HepG2 (cell line): Measurements from ENCODE around the gene CFAP97. TPM values are rescaled to one million over a fixed set of nuclear protein-coding genes. Genes with fewer than 3 reads are reported as not detected.

ENCODE experiments used
- ATAC-seq: fragments of 200-7000 bp; cut with Tn5 transposase; 3 replicates; pipeline ENCODE4 v1.9.1; 2020; ENCODE audit warnings: mild to moderate bottlenecking, moderate library complexity
- BruUV-seq: library from RNA; stranded (reverse); fragments of 400-500 nt; replicated peaks from 2 replicates; lab custom pipeline; 2021; lab: Mats Ljungman, UMichigan
- CTCF ChIA-PET: fragments of 300-600 bp; formaldehyde crosslinking; extraction: SDS; loops from one replicate; lab custom pipeline; 2021; ENCODE audit warnings: low total read pairs, inconsistent platforms, low intra/inter-chr PET ratio; lab: Yijun Ruan, JAX
- POLR2A ChIA-PET: fragments of 350-600 bp; sonication (Branson Sonifier 250); formaldehyde crosslinking; loops from one replicate; lab custom pipeline; 2020; ENCODE audit warnings: antibody characterized with exemption, inconsistent platforms; lab: Yijun Ruan, JAX
- DNase-seq: peaks from one replicate; pipeline ENCODE4 v3.0.0-alpha.2; 2015; ENCODE audit warnings: low spot score
- FAIRE-seq: peaks from 3 replicates; lab custom pipeline; 2011; peaks lifted over from hg19 to GRCh38; lab: Jason Lieb, UNC
- H2AFZ ChIP-seq: one replicate; pipeline ENCODE4 v1.6.1; 2011; ENCODE audit warnings: low read length, inconsistent platforms
- H3K27ac ChIP-seq: fragments of 300-600 bp; 3 replicates; pipeline ENCODE4 v1.8.0; 2011; ENCODE audit warnings: mixed run types, mild to moderate bottlenecking, mixed read lengths, low read length, inconsistent platforms; ENCODE audit not compliant: insufficient read depth; ENCODE audit errors: extremely low read length
- H3K27me3 ChIP-seq, 2 experiments: fragments of 200-600 bp in 1 of 2; 2 replicates in 1 of 2; 3 replicates in 1 of 2; pipeline versions ENCODE4 v1.6.0 to v1.8.0; 2011; ENCODE audit warnings: low read length in 2 of 2, mild to moderate bottlenecking in 2 of 2, moderate library complexity in 2 of 2, inconsistent platforms in 1 of 2; ENCODE audit not compliant: insufficient read depth in 2 of 2, control insufficient read depth in 1 of 2
- H3K36me3 ChIP-seq, 2 experiments: fragments of 200-600 bp in 1 of 2; replicated peaks in 1 of 2; 2 replicates in 1 of 2; 3 replicates in 1 of 2; pipeline versions ENCODE4 v1.5.1 to v1.8.0; 2011; ENCODE audit warnings: low read length in 2 of 2, inconsistent platforms in 1 of 2; ENCODE audit not compliant: insufficient read depth in 2 of 2, control insufficient read depth in 1 of 2
- H3K4me1 ChIP-seq: 2 replicates; pipeline ENCODE4 v1.5.1; 2012; ENCODE audit warnings: low read length, inconsistent platforms; ENCODE audit not compliant: insufficient read depth
- H3K4me2 ChIP-seq: 2 replicates; pipeline ENCODE4 v1.6.0; 2011; ENCODE audit warnings: low read depth, low read length, inconsistent platforms
- H3K4me3 ChIP-seq, 3 experiments: fragments of 200-600 bp in 1 of 3; sonication (generic), shearing (Covaris generic) in 1 of 3; replicated peaks in 1 of 3; 2 replicates each; pipeline ENCODE4 v1.5.1; 2011 to 2016; ENCODE audit warnings: low read length in 3 of 3, inconsistent platforms in 2 of 3, low read depth in 2 of 3, mild to moderate bottlenecking in 2 of 3, control low read depth in 1 of 3, mixed read lengths in 1 of 3; ENCODE audit not compliant: insufficient read depth in 1 of 3
- H3K79me2 ChIP-seq: one replicate; pipeline ENCODE4 v1.6.1; 2011; ENCODE audit warnings: low read length, inconsistent platforms; ENCODE audit not compliant: insufficient read depth
- H3K9ac ChIP-seq: 2 replicates; pipeline ENCODE4 v1.6.0; 2011; ENCODE audit warnings: mild to moderate bottlenecking, low read depth, low read length, inconsistent platforms; ENCODE audit not compliant: insufficient read depth
- H3K9me3 ChIP-seq: 2 replicates; pipeline ENCODE4 v1.5.1; 2012; ENCODE audit warnings: mild to moderate bottlenecking, low read length
- H4K20me1 ChIP-seq: 2 replicates; pipeline ENCODE4 v1.6.0; 2011; ENCODE audit warnings: inconsistent platforms, mild to moderate bottlenecking, low read length, moderate library complexity; ENCODE audit not compliant: insufficient read depth
- ARID5B ChIP-seq: IDR thresholded peaks from 2 replicates; pipeline ENCODE4 v1.4.0; 2020; ENCODE audit warnings: mild to moderate bottlenecking, missing genetic modification reagents
- ELF3 ChIP-seq: IDR thresholded peaks from 2 replicates; pipeline ENCODE4 v1.6.1; 2016; ENCODE audit warnings: missing genetic modification reagents, missing compliant biosample characterization
- GATAD2A ChIP-seq: IDR thresholded peaks from 2 replicates; pipeline ENCODE4 v1.6.1; 2016
- IRF2 ChIP-seq: IDR thresholded peaks from 2 replicates; pipeline ENCODE4 v1.6.1; 2018; ENCODE audit warnings: missing genetic modification reagents, missing compliant biosample characterization
- PATZ1 ChIP-seq: sonication (generic); formaldehyde crosslinking; IDR thresholded peaks from 2 replicates; pipeline ENCODE4 v1.4.0; 2020; ENCODE audit warnings: missing genetic modification reagents
- SAP130 ChIP-seq: IDR thresholded peaks from 2 replicates; pipeline ENCODE4 v1.6.1; 2016; ENCODE audit warnings: low read depth
- SMARCE1 ChIP-seq: fragments of 450-650 bp; IDR thresholded peaks from 2 replicates; pipeline ENCODE4 v1.6.1; 2017; ENCODE audit warnings: borderline replicate concordance
- SOX13 ChIP-seq, 3 experiments: fragments of 450-650 bp in 1 of 3; sonication (generic) in 1 of 3; formaldehyde crosslinking in 1 of 3; IDR thresholded peaks in 2 of 3; conservative IDR thresholded peaks in 1 of 3; 2 replicates each; pipeline versions ENCODE4 v1.5.0 to v1.6.1; 2016 to 2020; ENCODE audit warnings: antibody characterized with exemption in 1 of 3, mild to moderate bottlenecking in 1 of 3, missing compliant biosample characterization in 1 of 3, missing genetic modification reagents in 1 of 3, moderate library complexity in 1 of 3
- TEAD3 ChIP-seq: optimal IDR thresholded peaks from 2 replicates; pipeline ENCODE3; 2016; ENCODE audit warnings: borderline replicate concordance
- THAP11 ChIP-seq: IDR thresholded peaks from 2 replicates; pipeline ENCODE4 v1.6.1; 2016; ENCODE audit warnings: missing biosample characterization, missing genetic modification reagents
- WGBS: methylation state at CpG from one replicate; pipeline ENCODE4 v1.1.6; 2017; ENCODE audit warnings: low lambda C conversion rate; 5-methylcytosine and 5-hydroxymethylcytosine counted together
- in situ Hi-C: cut with HindIII; loops from 2 replicates; pipeline ENCODE4 v1.10.0; 2017; ENCODE audit warnings: low pct_unique_long_range_greater_than_20kb; ENCODE audit not compliant: extremely low pct_ligation_motif_present
- intact Hi-C: fragments of 100-400 bp; cut with micrococcal nuclease; formaldehyde crosslinking; loops from one replicate; pipeline ENCODE4 v1.10.0; 2022; ENCODE audit not compliant: unreplicated experiment
- polyA plus RNA-seq, 8 experiments: library from polyadenylated mRNA; depleted of rRNA in 3 of 8; stranded (reverse) in 7 of 8; unstranded in 1 of 8; fragments of >200 nt; fragmentation: Illumina TruSeq in 4 of 8; extraction: Trizol in 4 of 8; gene quantifications; 2 replicates each; pipeline versions ENCODE4 v1.2.1 to v1.2.3, GENCODE V29; 2011 to 2016; ENCODE audit warnings: low read depth in 4 of 8, missing spikeins in 1 of 8, mixed read lengths in 1 of 8; ENCODE audit not compliant: insufficient read depth in 1 of 8
- total RNA-seq, 5 experiments: library from RNA; depleted of rRNA; stranded (reverse); fragments of >200 nt; fragmentation: Illumina TruSeq; extraction: Trizol; gene quantifications; 2 replicates each; pipeline ENCODE4 v1.2.3, GENCODE V29; 2016; ENCODE audit warnings: low read depth in 1 of 5
- TF ChIP-seq, protein P1 (sequence below): sonication (generic); formaldehyde crosslinking; IDR thresholded peaks from 2 replicates; pipeline ENCODE4 v1.8.1; 2023; ENCODE audit warnings: mild to moderate bottlenecking, missing genetic modification reagents, borderline replicate concordance
- TF ChIP-seq, protein P2 (sequence below): IDR thresholded peaks from 2 replicates; pipeline ENCODE4 v1.6.1; 2018; ENCODE audit warnings: missing genetic modification reagents, mild to moderate bottlenecking, missing compliant biosample characterization
- TF ChIP-seq, protein P3 (sequence below): sonication (generic); formaldehyde crosslinking; IDR thresholded peaks from 2 replicates; pipeline ENCODE4 v1.4.0; 2020; ENCODE audit warnings: missing genetic modification reagents

The CFAP97 gene
- total and polyA plus RNA-seq, 2 of the 13 experiments (the other 11 are each of a cell fraction or from before 2014, with no cell fraction given) = 32.1 to 44.4 TPM

DNA sequence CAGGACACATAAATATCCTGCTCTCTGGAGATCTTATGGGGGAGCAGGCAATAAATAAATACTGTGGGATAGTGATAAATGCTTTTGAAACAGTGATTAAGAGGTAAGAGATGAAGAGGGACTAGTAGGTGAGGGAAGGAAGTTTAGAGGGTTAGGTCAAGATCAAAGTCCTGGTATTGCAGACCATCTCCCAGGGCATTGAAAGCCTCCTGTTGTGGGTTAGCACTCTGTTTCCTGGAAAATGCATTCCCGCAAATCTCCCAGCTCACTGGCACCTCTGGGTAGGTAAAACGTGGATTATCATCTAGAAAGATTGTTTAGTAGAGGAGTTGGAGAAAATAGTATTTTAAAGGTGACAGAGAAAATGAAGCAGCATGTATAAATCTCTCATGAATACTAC lies 7.8 kb upstream of the CFAP97 start:
- Histone ChIP-seq H3K27me3 (no peaks in the 10 kb centered on the region; a peak in 1 of 5 replicates), H2AFZ (no peak overlapping the region), H3K4me1 (peaks cover 56% of the 10 kb centered on the region), H3K9ac (peak overlapping the region; percentile 87; the same call in 1 of the 2 replicates), H3K27ac (no peak overlapping the region), H3K79me2 (peaks cover 60% of the 10 kb centered on the region), H3K4me3 (peak overlapping the region; percentile 96 to 99 (median 99); a peak in 5 of 6 replicates), H3K36me3 (no peaks in the 10 kb centered on the region), H3K4me2 (peak overlapping the region; percentile 81), H3K9me3 (no peaks in the 10 kb centered on the region), H4K20me1 (peaks cover 17% of the 10 kb centered on the region; the same call in 1 of the 2 replicates)
- ChIA-PET POLR2A (interaction anchor here (0.7 kb wide), 1 partner anchor 11 kb away, joined by 5 read pairs; no protein-coding TSS in a partner anchor), CTCF (no interaction called here)
- DNase-seq (peak; percentile 26), FAIRE-seq (no peak), ATAC-seq (no peak)
- intact Hi-C loops = no loop called here
- 3% methylated on average over 2 of the region's 2 CpGs for WGBS
- no TSS peak for BruUV-seq
- in situ Hi-C loops = no loop called here
- 0 out of 2 replicates have a peak, but pooled peaks have one; percentile 9 for TF ChIP-seq IRF2
- peak; percentile 46; the same call in 1 of the 2 replicates for TF ChIP-seq ARID5B (CRISPR knock-in tag)
- no peak for TF ChIP-seq THAP11 (CRISPR knock-in tag)
- no peak for TF ChIP-seq SOX13 (IDR thresholded peaks at IDR 0.05)
- TF ChIP-seq SOX13 (CRISPR knock-in tag; conservative IDR thresholded peaks at IDR 0.05 in 1 of 2, IDR thresholded peaks at IDR 0.05 in 1 of 2) = peak in 1 of 2 experiments; percentile 37; a peak in 1 of 4 replicates
- TF ChIP-seq ELF3 (CRISPR knock-in tag) = peak; percentile 70; the same call in 1 of the 2 replicates
- TF ChIP-seq, protein P1, sequence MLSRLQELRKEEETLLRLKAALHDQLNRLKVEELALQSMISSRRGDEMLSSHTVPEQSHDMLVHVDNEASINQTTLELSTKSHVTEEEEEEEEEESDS (CRISPR knock-in tag) = no peak
- TF ChIP-seq SMARCE1 = no peak
- 0 out of 2 replicates have a peak, but pooled peaks have one; percentile 16 for TF ChIP-seq GATAD2A
- TF ChIP-seq, protein P2, sequence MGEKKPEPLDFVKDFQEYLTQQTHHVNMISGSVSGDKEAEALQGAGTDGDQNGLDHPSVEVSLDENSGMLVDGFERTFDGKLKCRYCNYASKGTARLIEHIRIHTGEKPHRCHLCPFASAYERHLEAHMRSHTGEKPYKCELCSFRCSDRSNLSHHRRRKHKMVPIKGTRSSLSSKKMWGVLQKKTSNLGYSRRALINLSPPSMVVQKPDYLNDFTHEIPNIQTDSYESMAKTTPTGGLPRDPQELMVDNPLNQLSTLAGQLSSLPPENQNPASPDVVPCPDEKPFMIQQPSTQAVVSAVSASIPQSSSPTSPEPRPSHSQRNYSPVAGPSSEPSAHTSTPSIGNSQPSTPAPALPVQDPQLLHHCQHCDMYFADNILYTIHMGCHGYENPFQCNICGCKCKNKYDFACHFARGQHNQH (CRISPR knock-in tag) = 0 out of 2 replicates have a peak, but pooled peaks have one; percentile 23
- peak; percentile 37 for TF ChIP-seq TEAD3
- TF ChIP-seq, protein P3, sequence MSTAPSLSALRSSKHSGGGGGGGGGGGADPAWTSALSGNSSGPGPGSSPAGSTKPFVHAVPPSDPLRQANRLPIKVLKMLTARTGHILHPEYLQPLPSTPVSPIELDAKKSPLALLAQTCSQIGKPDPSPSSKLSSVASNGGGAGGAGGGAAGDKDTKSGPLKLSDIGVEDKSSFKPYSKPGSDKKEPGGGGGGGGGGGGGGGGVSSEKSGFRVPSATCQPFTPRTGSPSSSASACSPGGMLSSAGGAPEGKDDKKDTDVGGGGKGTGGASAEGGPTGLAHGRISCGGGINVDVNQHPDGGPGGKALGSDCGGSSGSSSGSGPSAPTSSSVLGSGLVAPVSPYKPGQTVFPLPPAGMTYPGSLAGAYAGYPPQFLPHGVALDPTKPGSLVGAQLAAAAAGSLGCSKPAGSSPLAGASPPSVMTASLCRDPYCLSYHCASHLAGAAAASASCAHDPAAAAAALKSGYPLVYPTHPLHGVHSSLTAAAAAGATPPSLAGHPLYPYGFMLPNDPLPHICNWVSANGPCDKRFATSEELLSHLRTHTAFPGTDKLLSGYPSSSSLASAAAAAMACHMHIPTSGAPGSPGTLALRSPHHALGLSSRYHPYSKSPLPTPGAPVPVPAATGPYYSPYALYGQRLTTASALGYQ (CRISPR knock-in tag) = no peak
- TF ChIP-seq PATZ1 (CRISPR knock-in tag) = no peak
- peak; percentile 43 for TF ChIP-seq SAP130 (CRISPR knock-in tag)
